Transverse colon (tissue), 4 donors: ENCODE data around the gene LARP1. TPM values are rescaled to one million over a fixed set of nuclear protein-coding genes. Genes with fewer than 3 reads are reported as not detected.

Experiments
- DNase-seq: peaks from one replicate; pipeline ENCODE4 v3.0.0-alpha.2; 2019
- H3K27ac ChIP-seq, 4 donors: fragments of 200-600 bp; sonication (generic); 2 replicates each; pipeline ENCODE4 v1.5.1; 2016 to 2018; ENCODE audit warnings: inconsistent platforms in 4 of 4
- H3K27me3 ChIP-seq: fragments of 200-600 bp; sonication (generic); 2 replicates; pipeline ENCODE4 v1.5.1; 2017; ENCODE audit warnings: inconsistent platforms
- H3K36me3 ChIP-seq, 4 donors: fragments of 200-600 bp; sonication (generic); 2 replicates each; pipeline ENCODE4 v1.5.1; 2017 to 2019; ENCODE audit warnings: inconsistent platforms in 4 of 4
- H3K4me1 ChIP-seq, 4 donors: fragments of 200-600 bp; sonication (generic); 2 replicates each; pipeline ENCODE4 v1.5.1; 2017 to 2020; ENCODE audit warnings: inconsistent platforms in 4 of 4
- H3K4me3 ChIP-seq, 4 donors: fragments of 200-600 bp; sonication (generic); 1 replicate in 1 of 4; 2 replicates in 3 of 4; pipeline versions ENCODE4 v1.5.1 to v1.6.1; 2017 to 2019; ENCODE audit warnings: inconsistent platforms in 4 of 4
- H3K9me3 ChIP-seq, 2 donors: fragments of 200-600 bp; sonication (generic); 2 replicates each; pipeline ENCODE4 v1.5.1; 2017 to 2019; ENCODE audit warnings: inconsistent platforms in 2 of 2
- EP300 ChIP-seq: sonication (generic); formaldehyde crosslinking; IDR thresholded peaks from one replicate; pipeline ENCODE4 v1.6.1; 2017; ENCODE audit warnings: antibody characterized with exemption, low read depth
- POLR2A ChIP-seq: fragments of 450-650 bp; IDR thresholded peaks from one replicate; pipeline ENCODE4 v1.6.1; 2016; ENCODE audit warnings: antibody characterized with exemption, mild to moderate bottlenecking, moderate library complexity
- POLR2AphosphoS5 ChIP-seq, 3 donors: sonication (generic); formaldehyde crosslinking; IDR thresholded peaks; one replicate each; pipeline ENCODE4 v1.6.1; 2016; ENCODE audit warnings: antibody characterized with exemption in 3 of 3
- WGBS, 2 donors: methylation state at CpG; one replicate each; pipeline ENCODE4 v1.1.5; 2018; ENCODE audit warnings: low coverage in 1 of 2; 5-methylcytosine and 5-hydroxymethylcytosine counted together
- in situ Hi-C, 4 donors: fragments of 200-750 bp; cut with MboI; loops; one replicate each; pipeline versions ENCODE4 v1.15.0 to v1.15.1; 2017; ENCODE audit warnings: low sequenced_read_pairs in 3 of 4, low pct_ligation_motif_present in 1 of 4, low pct_unique_long_range_greater_than_20kb in 1 of 4
- intact Hi-C: fragments of 100-400 bp; cut with DNase I; formaldehyde crosslinking; loops from one replicate; pipeline ENCODE4 v1.15.1; 2023; ENCODE audit warnings: low total_unique reads
- total RNA-seq, 4 donors: library from RNA; depleted of rRNA; stranded (reverse); fragments of >200 nt; gene quantifications; one replicate each; pipeline ENCODE4 v1.1.0, GENCODE V29; 2016
- TF ChIP-seq, protein P1 (sequence below), 5 experiments: fragments of 200-600 bp in 3 of 5; fragments of 450-650 bp in 2 of 5; sonication (generic) in 3 of 5; IDR thresholded peaks; 1 replicate in 2 of 5; 2 replicates in 3 of 5; pipeline ENCODE4 v1.5.1; 2016 to 2017; ENCODE audit warnings: antibody characterized with exemption in 5 of 5, inconsistent platforms in 3 of 5, mild to moderate bottlenecking in 2 of 5, moderate library complexity in 1 of 5

The LARP1 gene
- total RNA-seq, 4 donors from 2014 or later, result 63.6 to 171 (median 105) TPM

DNA sequence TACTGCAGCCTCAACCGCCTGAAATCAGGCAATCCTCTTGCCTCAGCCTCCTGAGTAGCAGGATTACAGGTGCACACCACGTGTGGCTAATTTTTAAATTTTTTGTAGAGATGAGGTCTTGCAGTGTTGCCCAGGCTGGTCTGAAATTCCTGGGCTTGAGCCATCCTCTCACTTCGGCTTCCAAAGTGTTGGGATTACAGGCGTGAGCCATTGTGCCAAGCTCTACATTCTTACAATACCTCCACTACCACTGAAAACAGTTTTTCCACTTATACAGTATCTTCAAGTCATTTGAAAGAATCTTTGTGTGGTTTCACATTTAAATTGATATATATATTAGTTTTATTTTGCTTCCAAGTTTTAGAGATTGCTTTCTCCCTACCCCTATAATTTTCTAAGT lies 42.6 kb downstream of the LARP1 start:
- Histone ChIP-seq H3K4me1 (no peaks in the 10 kb centered on the region), H3K4me3 (no peak overlapping the region), H3K27ac (no peak overlapping the region), H3K9me3 (no peaks in the 10 kb centered on the region), H3K27me3 (no peaks in the 10 kb centered on the region), H3K36me3 (peaks cover 2 to 65% (median 33%) of the 10 kb centered on the region in 4 donors)
- in situ Hi-C loops, result no loop called here
- no peak for DNase-seq
- intact Hi-C loops, result no loop called here
- WGBS, 2 donors, result 81 to 90% methylated on average over 4 of the region's 4 CpGs
- TF ChIP-seq POLR2A (no peak), POLR2AphosphoS5 (IDR thresholded peaks at IDR 0.05) (no peak), EP300 (no peak)
- TF ChIP-seq, protein P1, sequence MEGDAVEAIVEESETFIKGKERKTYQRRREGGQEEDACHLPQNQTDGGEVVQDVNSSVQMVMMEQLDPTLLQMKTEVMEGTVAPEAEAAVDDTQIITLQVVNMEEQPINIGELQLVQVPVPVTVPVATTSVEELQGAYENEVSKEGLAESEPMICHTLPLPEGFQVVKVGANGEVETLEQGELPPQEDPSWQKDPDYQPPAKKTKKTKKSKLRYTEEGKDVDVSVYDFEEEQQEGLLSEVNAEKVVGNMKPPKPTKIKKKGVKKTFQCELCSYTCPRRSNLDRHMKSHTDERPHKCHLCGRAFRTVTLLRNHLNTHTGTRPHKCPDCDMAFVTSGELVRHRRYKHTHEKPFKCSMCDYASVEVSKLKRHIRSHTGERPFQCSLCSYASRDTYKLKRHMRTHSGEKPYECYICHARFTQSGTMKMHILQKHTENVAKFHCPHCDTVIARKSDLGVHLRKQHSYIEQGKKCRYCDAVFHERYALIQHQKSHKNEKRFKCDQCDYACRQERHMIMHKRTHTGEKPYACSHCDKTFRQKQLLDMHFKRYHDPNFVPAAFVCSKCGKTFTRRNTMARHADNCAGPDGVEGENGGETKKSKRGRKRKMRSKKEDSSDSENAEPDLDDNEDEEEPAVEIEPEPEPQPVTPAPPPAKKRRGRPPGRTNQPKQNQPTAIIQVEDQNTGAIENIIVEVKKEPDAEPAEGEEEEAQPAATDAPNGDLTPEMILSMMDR (IDR thresholded peaks at IDR 0.05), result no peak

DNA sequence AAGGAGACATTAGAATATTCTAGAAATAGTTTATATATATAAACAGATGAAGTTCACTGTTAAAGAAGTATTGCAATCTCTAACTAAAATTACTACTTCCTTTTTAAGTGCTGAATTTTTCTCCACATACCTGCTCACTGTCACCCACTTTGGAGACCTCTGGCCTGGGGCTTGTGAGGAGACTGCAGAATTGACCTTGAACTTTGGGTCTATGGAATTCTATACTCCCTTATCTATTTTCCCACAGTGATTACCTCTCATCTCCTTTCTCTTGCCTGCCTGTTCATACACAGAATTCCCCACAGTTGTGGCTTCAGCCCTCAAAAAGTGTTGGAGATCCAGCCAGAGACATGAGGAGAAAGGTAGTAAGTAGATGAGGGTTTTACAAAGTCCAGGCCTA lies 45.4 kb downstream of the LARP1 start:
- no peaks in the 10 kb centered on the region for H3K27me3 ChIP-seq
- H3K36me3 ChIP-seq, result peaks cover 2 to 86% (median 41%) of the 10 kb centered on the region in 4 donors
- DNase-seq, result no peak
- TF ChIP-seq POLR2A (no peak), POLR2AphosphoS5 (IDR thresholded peaks at IDR 0.05) (no peak), EP300 (no peak)
- TF ChIP-seq, protein P1 (IDR thresholded peaks at IDR 0.05), result no peak
- no peaks in the 10 kb centered on the region for H3K4me1 ChIP-seq
- intact Hi-C loops, result no loop called here
- no peak overlapping the region for H3K27ac ChIP-seq
- no peaks in the 10 kb centered on the region for H3K9me3 ChIP-seq
- no peak overlapping the region for H3K4me3 ChIP-seq
- in situ Hi-C loops, result loop anchor here in 2 of 4 donors (10.0 to 25.0 kb wide), 2 partner anchors 146 to 338 kb away; no protein-coding TSS in a partner anchor

DNA sequence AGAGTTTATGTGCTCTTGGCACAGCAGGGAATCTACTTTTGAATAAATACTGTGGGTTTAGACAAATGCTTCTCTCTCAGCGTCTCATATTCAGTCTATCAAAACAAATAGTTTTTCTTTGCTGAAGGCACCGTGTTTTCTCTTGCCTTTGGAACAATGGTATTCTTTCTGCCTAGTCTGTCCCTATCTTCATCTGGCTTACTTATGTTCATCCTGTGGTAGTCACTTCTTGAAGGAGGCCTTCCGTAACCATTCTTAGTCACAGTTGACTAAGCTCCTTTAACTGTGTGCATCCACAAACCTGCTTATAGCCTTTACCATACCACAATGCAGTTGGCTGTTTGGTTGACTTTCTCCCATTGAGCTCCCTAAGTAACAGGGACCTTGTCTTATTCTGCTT lies 45.9 kb downstream of the LARP1 start:
- Histone ChIP-seq H3K4me3 (no peak overlapping the region), H3K36me3 (peaks cover 2 to 91% (median 44%) of the 10 kb centered on the region in 4 donors), H3K27ac (no peak overlapping the region), H3K27me3 (no peaks in the 10 kb centered on the region), H3K4me1 (no peaks in the 10 kb centered on the region), H3K9me3 (no peaks in the 10 kb centered on the region)
- WGBS, 2 donors, result 78 to 89% methylated on average over 3 of the region's 3 CpGs
- intact Hi-C loops, result no loop called here
- TF ChIP-seq EP300 (no peak), POLR2A (no peak), POLR2AphosphoS5 (IDR thresholded peaks at IDR 0.05) (no peak)
- TF ChIP-seq, protein P1 (IDR thresholded peaks at IDR 0.05), result no peak
- in situ Hi-C loops, result loop anchor here in 2 of 4 donors (10.0 to 25.0 kb wide), 2 partner anchors 146 to 339 kb away; no protein-coding TSS in a partner anchor
- DNase-seq, result no peak

DNA sequence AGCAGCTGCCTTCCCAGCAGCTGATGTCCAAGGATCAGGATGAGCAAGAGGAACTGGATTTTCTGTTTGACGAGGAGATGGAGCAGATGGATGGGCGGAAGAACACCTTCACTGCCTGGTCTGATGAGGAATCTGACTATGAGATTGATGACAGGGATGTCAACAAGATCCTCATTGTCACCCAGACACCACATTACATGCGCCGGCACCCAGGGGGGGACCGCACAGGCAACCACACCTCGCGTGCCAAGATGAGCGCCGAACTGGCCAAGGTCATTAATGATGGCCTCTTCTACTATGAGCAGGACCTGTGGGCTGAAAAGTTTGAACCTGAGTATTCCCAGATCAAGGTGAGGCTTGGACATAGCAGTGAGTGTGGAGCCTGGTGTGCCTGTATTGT lies 46.9 kb downstream of the LARP1 start:
- no peaks in the 10 kb centered on the region for H3K27me3 ChIP-seq
- in situ Hi-C loops, result loop anchor here in 2 of 4 donors (10.0 to 25.0 kb wide), 2 partner anchors 147 to 340 kb away; no protein-coding TSS in a partner anchor
- intact Hi-C loops, result no loop called here
- H3K36me3 ChIP-seq, result peaks cover 2 to 89% (median 41%) of the 10 kb centered on the region in 4 donors
- TF ChIP-seq POLR2AphosphoS5 (IDR thresholded peaks at IDR 0.05) (no peak), POLR2A (no peak), EP300 (no peak)
- TF ChIP-seq, protein P1 (IDR thresholded peaks at IDR 0.05), result no peak
- no peak overlapping the region for H3K27ac ChIP-seq
- H3K9me3 ChIP-seq, result no peaks in the 10 kb centered on the region
- no peak for DNase-seq
- no peaks in the 10 kb centered on the region for H3K4me1 ChIP-seq
- 93 to 95% methylated on average over 7 to 9 of the region's 9 CpGs for WGBS, 2 donors
- H3K4me3 ChIP-seq, result no peak overlapping the region
